ENCODE results near the gene GPR45.

The GPR45 gene

DNA sequence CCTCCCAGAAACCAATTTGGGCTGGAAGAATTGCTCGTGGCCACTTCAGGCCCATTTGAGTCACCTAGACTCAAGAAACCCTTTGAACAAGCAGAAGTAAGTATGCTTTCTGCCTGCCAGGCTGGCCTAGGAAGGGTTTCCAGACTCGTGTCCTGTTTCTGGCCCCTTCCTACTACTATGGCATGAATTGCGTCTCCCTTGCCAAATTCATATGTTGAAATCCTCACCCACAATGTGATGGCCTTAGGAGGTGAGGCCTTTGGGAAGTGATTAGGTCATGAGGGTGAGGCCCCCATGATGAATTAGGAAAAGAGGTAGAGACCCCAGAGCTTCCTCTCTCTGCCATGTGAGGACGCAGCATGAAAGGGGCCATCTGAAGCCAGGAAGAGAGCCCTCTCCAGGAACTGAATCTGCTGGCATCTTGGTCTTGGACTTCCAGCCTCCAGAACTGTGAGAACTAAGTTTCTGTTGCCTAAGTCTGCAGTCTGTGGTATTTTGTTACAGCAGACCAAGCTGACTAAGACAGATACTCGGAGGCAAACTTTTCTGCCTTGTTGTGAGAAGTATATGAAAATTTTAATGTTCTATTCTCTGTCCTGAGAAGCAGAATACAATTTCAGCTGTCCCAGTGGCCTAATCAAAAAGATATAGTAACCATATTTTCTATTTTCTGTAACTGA lies 13.1 kb downstream of the GPR45 start:
- DNase-seq, result no peak

DNA sequence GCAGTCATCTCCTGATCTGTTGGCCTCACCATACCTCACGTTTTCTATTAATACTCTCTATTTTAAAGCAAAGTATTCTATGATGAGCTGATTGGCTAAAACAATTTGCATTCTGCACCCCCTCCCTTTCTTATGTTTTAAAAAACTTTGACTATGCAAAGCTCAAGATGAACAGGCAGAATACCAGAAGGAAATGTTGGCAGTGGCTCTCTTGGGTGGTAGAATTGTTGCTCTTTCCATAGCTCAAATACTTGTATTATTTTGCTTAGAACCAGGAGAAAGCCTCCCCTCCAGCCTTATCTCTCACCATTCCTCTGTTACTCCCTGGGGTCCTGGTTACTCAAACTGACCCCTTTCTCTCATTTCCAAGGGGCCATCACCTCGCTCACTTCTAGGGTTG lies 14.4 kb downstream of the GPR45 start:
- no peak for DNase-seq

DNA sequence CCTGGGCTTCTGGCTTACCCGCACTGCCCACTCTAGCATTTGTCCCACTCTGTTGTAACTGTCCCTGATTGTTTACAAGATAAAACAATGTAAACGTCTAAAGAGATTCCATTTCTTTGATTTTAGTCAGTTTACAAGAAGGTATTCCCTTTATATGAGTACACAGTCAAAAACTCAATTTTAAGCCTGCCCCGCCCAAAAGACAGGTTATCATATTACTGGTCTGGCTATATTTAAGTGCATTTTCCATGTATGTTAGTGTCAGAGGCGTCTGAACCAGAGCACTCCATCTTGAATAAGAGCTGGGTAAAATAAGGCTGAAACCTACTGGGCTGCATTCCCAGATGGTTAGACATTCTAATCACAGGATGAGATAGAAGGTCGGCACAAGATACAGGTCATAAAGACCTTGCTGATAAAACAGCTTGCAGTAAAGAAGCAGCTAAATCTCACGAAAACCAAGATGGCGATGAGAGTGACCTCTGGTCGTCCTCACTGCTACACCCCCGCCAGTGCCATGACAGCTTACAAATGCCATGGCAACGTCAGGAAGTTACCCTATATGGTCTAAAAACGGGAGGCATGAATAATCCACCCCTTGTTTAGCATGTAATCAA lies 15.0 kb downstream of the GPR45 start:
- DNase-seq, result no peak

DNA sequence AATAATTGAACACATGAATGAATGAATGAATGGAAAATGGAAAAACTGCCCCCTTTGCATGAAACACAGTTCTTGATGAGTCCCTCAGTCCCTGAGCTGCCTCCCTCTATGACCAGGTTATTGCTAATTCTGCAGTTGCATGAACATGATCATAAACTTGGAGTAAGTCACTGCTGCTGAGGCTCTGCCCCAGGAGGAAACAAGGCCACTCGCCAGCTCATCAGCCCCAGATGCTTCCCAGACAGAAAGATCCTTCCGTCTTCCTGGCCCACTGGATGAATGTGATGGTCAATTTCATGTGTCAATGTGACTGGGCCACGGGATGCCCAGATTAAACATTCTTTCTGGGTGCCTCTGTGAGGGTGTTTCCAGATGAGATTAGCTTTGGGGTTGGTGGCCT lies 16.4 kb downstream of the GPR45 start:
- DNase-seq, result no peak

DNA sequence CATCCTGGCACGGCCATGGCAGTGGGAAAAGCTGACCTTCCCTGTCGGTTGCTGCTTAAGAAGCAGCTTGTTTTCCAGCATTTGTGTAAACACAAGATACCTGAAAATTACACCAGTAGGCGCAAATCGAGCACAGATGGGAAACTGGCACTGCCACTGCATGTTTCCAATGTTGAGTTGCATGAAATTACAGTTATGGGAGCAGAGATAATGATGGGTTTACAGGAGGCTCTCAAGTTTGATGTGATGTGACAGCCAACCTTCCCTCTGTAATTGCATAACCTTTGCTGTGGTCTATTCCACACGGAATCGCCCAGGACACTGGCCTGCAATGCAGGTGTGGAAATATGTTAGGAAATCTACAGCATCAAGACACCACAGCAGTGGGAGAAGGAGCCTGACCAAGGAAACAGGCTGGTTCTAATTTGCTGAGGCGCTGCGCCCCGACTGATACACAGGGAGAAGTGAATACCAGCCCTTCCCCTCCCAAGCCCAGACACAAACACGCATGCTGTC lies 17.4 kb downstream of the GPR45 start:
- DNase-seq, result peak; percentile 20

DNA sequence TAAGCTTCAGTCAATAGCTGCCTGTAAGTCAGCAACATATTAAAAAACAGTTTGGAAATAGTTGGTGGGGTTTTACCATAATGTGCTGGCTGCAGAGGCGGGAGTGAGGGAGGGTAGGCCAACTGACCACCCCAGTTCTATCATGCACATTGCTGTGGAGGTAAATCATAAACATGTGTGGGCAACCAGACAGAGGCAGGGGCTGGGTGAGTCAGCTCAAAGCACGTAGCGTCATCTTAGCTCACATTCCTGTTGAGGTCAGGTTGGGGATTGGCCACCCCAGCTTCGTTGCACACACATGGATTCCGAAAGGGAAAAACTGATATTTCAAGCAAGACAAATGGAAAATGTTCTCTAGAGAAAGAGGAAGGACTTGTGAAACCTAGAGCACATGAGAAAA lies 19.5 kb downstream of the GPR45 start:
- DNase-seq, result no peak

DNA sequence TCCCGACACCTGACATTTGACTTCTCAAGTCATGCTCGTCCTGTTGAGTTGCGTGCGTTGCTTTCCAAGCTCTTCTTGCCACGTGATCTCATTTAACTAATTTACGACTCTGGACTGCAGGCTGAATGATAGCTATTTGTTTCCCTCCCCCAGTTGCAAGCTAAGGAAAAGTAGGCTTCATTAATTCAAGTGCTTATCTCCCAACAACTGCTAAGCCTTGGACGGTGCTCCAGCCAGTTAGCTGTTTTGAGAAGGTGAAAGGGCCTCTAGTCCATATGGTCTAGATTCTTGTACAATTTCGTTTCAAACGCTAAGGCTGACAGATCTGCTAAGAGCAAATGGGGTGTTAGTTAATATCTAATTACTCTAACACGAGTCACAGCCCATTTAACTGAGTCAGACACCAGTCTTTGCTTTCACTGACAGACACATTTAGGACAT lies 21.1 kb downstream of the GPR45 start:
- DNase-seq, result no peak

DNA sequence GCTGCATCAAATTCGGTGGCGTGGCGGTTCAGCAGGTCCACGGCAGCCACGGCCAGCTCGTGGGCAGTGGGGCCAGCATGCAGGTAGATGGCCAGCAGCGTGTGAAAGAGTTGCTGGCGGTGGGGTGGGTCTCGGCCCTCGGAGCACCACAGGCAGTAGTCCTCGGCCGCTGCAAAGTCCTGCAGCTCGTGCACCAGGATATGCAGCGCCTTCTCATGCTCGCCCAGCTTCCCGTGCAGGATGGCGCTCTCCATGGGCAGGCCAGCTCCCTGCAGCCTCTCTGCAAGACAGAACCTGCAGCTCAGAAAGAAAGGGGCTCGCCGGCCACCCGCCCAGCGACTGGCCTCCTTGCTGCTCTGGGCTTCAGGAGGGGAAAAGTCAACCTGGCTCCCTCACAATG lies 27.9 kb downstream of the GPR45 start:
- no peak for DNase-seq

DNA sequence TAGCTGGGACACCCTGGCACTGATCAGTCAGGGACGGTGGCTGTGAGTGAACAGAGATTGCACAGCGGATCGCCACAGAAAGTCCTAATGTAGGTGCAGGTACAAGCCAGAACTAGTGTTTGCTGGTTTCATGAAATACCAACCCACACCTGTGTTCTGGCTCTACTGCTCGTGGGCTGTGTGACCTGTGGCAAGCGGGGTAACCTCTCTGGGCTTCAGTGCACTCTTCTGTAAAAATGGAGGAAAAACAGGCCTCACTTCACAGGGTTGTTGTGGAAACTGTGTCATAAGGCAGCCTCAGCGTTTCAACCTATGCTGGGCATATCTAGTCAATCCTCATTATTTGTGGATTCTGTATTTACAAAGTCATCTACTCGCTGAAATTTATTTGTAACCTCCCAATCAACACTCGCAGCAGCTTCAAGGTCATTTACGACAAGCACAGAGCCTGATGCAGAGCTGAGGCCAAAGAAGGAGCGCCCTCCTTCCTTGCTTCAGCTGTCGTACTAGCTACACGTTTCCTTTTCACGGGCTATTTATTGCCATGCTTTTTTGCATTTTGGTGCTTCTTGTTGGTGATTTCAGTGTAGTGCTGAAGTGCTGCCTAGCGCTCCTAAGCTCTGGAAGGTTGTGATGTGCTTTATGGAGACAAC lies 30.0 kb downstream of the GPR45 start:
- DNase-seq, result no peak

DNA sequence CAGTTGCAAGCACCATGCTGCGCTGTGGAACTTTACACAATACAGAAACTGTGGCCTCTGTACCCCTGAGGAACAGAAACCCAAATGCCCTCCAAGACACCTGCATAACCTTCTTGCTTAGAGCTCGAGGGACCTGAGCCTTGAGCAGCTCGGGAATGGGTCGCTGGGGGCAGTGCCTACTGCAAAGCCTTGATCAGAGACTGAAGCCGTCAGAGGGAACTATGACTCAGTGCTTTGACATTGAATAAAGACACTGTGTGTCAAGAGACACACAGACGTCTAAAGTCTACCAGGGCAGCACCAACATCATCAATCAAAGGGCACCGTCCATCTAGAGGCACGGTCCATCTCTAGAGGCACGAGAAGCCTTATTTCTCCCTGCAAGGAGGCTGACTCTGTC lies 30.6 kb downstream of the GPR45 start:
- DNase-seq, result no peak

DNA sequence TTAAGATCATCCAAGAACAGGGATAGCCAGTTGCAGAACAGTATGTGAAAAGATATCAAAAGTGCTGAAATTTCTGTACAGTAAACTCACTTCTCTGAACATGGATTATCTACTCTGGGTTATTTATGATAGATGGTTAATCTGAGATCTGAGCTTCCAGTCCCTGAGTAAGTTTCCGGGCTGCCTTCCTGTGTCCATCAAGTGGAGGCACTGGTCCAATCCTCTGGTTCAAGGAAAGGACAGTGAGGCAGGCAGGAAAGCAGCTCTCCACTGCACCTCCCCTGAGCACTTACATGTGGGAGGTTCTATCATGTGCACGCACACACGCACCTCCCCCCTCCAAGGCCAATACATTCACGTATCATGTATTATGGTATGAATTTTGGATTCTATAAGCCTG lies 32.5 kb downstream of the GPR45 start:
- DNase-seq, result no peak

DNA sequence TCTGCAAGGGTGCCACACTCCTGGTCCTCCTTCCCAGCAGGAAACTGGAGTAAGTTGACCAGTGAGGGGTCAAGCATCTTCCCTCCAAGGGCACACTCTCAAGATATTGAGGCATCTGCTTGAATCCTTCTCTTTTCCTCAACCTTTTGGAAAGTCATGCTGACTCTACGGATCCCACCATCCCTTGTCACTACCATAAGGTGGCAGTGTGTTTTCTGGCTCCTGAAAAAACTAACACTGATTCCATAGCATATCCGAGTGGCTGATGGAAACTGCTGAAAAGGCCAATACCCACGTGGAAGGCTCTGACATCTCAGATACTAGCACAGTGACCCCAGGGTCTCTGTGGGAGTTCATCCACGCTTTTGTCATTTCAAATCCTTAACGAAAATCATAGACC lies 37.1 kb downstream of the GPR45 start:
- DNase-seq, result no peak

DNA sequence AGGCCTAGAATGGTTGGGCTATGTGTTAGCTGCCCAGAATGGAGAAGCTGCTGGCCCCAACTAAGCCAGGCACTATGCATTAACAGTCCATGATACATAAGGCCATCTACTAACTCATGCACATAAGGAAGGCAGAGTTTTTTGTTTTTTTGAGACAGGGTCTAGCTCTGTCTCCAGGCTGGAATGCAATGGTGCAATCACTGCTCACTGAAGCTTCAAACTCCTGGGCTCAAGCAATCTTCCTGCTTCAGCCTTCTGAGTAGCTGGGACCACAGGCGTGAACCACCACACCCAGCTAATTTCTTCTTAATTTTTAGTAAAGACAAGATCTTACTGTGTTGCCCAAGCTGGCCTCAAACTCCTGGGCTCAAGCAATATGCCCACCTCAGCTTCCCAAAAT lies 37.6 kb downstream of the GPR45 start:
- DNase-seq, result no peak

DNA sequence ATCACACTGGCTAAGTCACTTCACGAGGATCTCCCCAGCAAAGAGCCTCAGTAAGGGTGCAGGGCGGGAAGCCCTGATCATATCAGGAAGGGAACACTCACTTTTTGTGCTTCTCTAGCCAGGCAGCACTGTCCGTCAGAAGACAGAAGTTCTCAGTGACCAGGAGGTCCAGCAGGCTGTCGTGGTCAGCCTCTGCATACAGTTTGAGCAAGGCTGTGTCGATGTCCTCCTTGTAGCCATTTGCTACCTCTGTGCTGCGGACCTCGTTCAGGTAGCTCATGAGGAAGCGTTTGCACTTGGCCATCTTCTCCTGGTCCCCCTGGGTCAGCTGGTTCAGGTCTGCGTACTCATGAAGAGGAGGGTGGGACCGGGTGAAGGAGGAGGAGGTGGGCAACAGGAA lies 38.7 kb downstream of the GPR45 start:
- no peak for DNase-seq

DNA sequence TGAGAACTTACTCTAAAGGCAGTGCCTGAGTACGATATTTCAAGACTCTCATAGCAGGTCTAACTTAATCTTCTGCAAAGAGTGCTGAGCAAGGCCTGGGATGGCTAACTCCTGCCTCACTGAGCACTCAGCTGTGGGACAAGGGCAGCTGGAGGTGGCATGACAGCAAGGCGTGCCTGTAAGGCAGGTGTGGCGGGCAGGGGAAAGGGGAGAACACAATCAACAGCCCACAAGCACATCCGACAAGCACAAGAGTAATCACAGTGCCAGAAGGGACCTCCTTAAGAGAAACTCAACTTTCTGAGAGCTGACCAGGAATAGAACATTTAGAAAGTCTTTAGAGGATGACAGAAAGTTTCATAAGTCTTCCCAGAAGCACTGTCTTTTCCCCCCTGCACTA lies 42.0 kb downstream of the GPR45 start:
- DNase-seq, result no peak

DNA sequence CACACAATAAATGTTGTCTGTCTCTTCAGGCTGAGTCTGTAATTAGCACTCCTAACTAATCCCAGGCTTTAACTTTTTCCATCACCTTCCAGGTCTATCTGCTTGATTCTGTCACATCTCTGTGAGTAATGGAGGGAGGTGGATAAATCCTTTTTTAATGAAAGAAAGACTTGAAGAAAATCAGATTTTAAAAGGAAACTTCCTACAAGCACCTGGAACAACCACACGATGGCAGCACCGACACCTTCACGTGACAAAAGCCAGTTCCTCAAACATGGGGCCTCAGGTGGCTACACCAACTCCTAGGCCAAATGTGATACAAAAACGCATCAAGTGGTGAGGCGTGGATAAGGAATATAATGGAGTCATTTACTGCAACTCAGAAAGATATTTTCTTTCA lies 46.1 kb downstream of the GPR45 start:
- no peak for DNase-seq

DNA sequence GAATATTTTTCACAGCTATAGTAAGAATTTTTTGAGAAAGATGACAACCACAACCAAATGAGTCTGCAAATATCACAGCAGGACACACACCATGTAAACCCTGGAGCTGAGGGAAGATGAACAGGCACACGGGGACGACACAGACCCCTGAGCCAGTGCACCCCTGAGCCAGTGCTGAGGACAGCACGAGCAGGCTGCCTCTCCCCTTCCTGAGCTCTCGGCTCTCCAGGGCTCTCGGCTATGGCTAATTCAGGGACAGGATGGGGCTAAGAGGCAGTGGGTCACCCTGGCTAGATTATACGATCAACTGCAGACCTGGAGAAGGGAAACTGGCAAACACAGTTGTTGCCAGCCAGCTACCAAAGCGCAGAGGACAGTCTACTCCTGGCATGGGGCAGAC lies 46.6 kb downstream of the GPR45 start:
- no peak for DNase-seq

DNA sequence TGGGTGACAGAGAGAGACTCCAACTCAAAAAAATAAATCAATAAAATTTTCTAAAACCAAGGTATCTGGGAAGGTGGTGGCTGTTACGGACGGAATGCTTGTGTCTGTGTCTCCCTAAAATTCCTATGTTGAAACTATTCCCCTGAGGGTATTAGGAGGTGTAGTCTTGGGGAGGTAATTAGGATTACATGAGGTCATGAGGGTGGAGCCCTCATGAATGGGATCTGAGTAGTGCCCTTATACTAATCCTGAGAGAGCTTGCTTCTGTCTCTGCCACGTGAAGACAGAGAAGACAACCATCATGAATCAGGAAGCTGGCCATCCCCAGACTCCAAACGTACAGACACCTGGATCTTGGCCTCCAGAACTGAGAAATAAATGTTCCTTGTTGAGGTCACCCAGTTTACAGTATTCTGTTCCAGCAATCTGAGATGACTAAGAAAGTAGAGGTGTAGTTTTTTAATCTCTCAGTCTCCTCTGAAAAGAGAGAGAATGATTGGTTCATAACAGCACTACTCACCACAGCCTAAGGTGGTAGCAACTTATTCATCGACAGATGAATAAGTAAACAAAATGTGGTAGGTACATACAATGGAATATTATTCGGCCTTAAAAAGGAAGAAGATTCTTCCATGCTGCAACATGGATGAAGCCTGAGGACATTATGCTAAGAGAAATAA lies 49.6 kb downstream of the GPR45 start:
- DNase-seq, result no peak

DNA sequence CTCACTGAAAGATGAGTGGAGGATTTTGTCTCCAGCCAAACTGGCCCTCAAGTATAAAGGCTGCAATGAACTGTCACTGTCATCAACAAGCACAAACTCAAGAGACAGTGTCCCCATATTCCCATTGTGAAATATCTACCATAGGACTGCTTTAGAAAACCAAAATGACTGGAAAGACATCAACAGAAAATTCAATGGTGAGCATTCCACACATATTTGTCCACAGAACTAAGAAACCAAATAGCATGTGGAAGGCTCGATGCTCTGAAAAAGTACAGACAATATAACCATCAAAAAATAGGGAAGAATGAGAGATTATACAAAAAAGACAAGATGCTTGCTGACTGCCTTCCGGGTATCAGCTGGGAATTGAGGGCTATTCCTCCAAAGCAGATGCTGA lies 50.4 kb downstream of the GPR45 start:
- no peak for DNase-seq

Measured in COR-L47 (cell line).